ENCODE data around the gene PLA2G5.

DNA sequence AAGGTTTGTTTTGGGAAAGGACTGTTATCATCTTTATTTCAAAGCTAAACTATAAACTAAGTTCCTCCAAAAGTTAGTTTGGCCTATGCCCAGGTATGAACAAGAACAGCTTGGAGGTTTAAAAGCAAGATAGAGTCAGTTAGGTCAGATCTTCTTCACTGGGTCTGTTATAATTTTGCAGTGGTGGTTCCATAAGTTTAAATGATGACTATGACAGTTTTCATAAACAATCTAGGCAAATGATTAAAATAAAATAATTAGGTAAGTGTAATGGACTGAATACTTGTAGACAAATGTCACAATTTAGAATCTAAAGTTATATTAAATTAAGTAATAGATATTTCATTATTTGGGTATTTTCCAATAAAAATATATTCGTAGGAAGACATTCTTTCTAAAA lies 21.4 kb upstream of the PLA2G5 start:
- TF ChIP-seq, protein P1, sequence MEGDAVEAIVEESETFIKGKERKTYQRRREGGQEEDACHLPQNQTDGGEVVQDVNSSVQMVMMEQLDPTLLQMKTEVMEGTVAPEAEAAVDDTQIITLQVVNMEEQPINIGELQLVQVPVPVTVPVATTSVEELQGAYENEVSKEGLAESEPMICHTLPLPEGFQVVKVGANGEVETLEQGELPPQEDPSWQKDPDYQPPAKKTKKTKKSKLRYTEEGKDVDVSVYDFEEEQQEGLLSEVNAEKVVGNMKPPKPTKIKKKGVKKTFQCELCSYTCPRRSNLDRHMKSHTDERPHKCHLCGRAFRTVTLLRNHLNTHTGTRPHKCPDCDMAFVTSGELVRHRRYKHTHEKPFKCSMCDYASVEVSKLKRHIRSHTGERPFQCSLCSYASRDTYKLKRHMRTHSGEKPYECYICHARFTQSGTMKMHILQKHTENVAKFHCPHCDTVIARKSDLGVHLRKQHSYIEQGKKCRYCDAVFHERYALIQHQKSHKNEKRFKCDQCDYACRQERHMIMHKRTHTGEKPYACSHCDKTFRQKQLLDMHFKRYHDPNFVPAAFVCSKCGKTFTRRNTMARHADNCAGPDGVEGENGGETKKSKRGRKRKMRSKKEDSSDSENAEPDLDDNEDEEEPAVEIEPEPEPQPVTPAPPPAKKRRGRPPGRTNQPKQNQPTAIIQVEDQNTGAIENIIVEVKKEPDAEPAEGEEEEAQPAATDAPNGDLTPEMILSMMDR (IDR thresholded peaks at IDR 0.05), result no peak
- TF ChIP-seq POLR2A (IDR thresholded peaks at IDR 0.05), result no peak

Data from thyroid gland (tissue), 4 donors.